GM23338 (cell line): ENCODE data around the gene PCDH1.

ENCODE experiments used
- CTCF ChIP-seq, 2 experiments: fragments of 200-600 bp in 1 of 2; sonication (generic) in 1 of 2; conservative IDR thresholded peaks; 2 replicates each; pipeline versions ENCODE4 v1.5.1 to v1.6.1; 2016 to 2017; ENCODE audit warnings: antibody characterized with exemption in 2 of 2, low read depth in 2 of 2, mild to moderate bottlenecking in 2 of 2, moderate library complexity in 1 of 2
- EZH2 ChIP-seq: fragments of 200-600 bp; sonication (generic); IDR thresholded peaks from one replicate; pipeline ENCODE4 v1.8.0; 2017; ENCODE audit warnings: antibody characterized with exemption, mild to moderate bottlenecking, low read depth; ENCODE audit not compliant: unreplicated experiment
- EZH2phosphoT487 ChIP-seq: fragments of 200-600 bp; sonication (generic); IDR thresholded peaks from one replicate; pipeline ENCODE4 v1.8.1; 2018; ENCODE audit warnings: antibody characterized with exemption; ENCODE audit not compliant: unreplicated experiment
- POLR2AphosphoS5 ChIP-seq: IDR thresholded peaks from 2 replicates; pipeline ENCODE4 v1.6.1; 2016; ENCODE audit warnings: antibody characterized with exemption, low read depth
- REST ChIP-seq: IDR thresholded peaks from one replicate; pipeline ENCODE4 v1.6.1; 2018; ENCODE audit warnings: antibody characterized with exemption; ENCODE audit not compliant: unreplicated experiment
- STAT1 ChIP-seq: IDR thresholded peaks from one replicate; pipeline ENCODE4 v1.6.1; 2016; ENCODE audit warnings: antibody characterized with exemption; ENCODE audit not compliant: unreplicated experiment
- ZNF462 ChIP-seq: fragments of 250-450 bp; sonication (Bioruptor Pico); IDR thresholded peaks from 2 replicates; pipeline ENCODE4 v1.5.0; 2020; ENCODE audit warnings: mild to moderate bottlenecking, moderate library complexity

- no peak for TF ChIP-seq CTCF (conservative IDR thresholded peaks at IDR 0.05; ENCODE audit: low read depth in 2 of 2)
- no peak for TF ChIP-seq REST
- no peak for TF ChIP-seq EZH2
- TF ChIP-seq EZH2phosphoT487: no peak
- TF ChIP-seq POLR2AphosphoS5: no peak
- no peak for TF ChIP-seq ZNF462 (CRISPR knock-in tag)
- TF ChIP-seq STAT1: no peak
Measured at GRCh38 chr5:141805874-141806595, 72.2 kb downstream of the PCDH1 start.
